Measurements from ENCODE around the gene KLHL3. TPM values are rescaled to one million over a fixed set of nuclear protein-coding genes. Genes with fewer than 3 reads are reported as not detected.

KLHL3 gene
- total and polyA plus RNA-seq, 2 experiments from 2014 or later, result 4.9 to 10.8 TPM

GRCh38 chr5:137657073-137657472, 78.8 kb downstream of the KLHL3 start:
- 0 out of 2 replicates have a peak, but pooled peaks cover 4% of the 10 kb centered on the region for H3K4me1 ChIP-seq (ENCODE audit: insufficient read depth)
- H3K4me2 ChIP-seq, result no peak overlapping the region
- no peak overlapping the region for H3K27ac Mint-ChIP-seq
- ATAC-seq, result no peak
- no peak for DNase-seq (ENCODE audit: low spot score)
- no peak for TF ChIP-seq ZNF462 (CRISPR knock-in tag; IDR thresholded peaks at IDR 0.05)
- no peak for TF ChIP-seq REST (IDR thresholded peaks at IDR 0.05; ENCODE audit: unreplicated experiment)
- no peak for TF ChIP-seq NANOG (IDR thresholded peaks at IDR 0.05; ENCODE audit: borderline replicate concordance)
- TF ChIP-seq ZNF331 (CRISPR knock-in tag; IDR thresholded peaks at IDR 0.05; ENCODE audit: low read depth), result no peak
- TF ChIP-seq EZH2phosphoT487 (IDR thresholded peaks at IDR 0.05; ENCODE audit: unreplicated experiment), result no peak
- no peak for TF ChIP-seq POLR2AphosphoS5 (IDR thresholded peaks at IDR 0.05; ENCODE audit: low read depth)
- no peak for TF ChIP-seq EZH2 (IDR thresholded peaks at IDR 0.05; ENCODE audit: low read depth, unreplicated experiment)
- TF ChIP-seq JUNB (IDR thresholded peaks at IDR 0.05; ENCODE audit: unreplicated experiment), result no peak
- TF ChIP-seq CTCF (conservative IDR thresholded peaks at IDR 0.05; ENCODE audit: low read depth in 2 of 2), result no peak
- no peak for TF ChIP-seq STAT1 (IDR thresholded peaks at IDR 0.05; ENCODE audit: unreplicated experiment)
- no peak for TF ChIP-seq CREB1 (CRISPR knock-in tag; IDR thresholded peaks at IDR 0.05; ENCODE audit: low read depth)
- no peak for TF ChIP-seq ETS1 (IDR thresholded peaks at IDR 0.05)
- TF ChIP-seq ZNF114 (CRISPR knock-in tag; IDR thresholded peaks at IDR 0.05), result no peak
- H3K36me3 ChIP-seq (ENCODE audit: insufficient read depth), result no peaks in the 10 kb centered on the region; the same call in 1 of the 2 replicates
- H3K27me3 Mint-ChIP-seq (ENCODE audit: insufficient read depth, low read depth, poor library complexity), result no peaks in the 10 kb centered on the region
- no peaks in the 10 kb centered on the region for H3K9me2 ChIP-seq (ENCODE audit: insufficient read depth)
- no peak overlapping the region for H3K4me3 Mint-ChIP-seq
- H3K79me2 ChIP-seq (replicated peaks; ENCODE audit: insufficient read depth), result no peaks in the 10 kb centered on the region
- H3K27ac ChIP-seq (ENCODE audit: low read depth), result no peak overlapping the region
- H3K36me3 Mint-ChIP-seq (ENCODE audit: low read depth), result peaks cover 7% of the 10 kb centered on the region; the same call in 1 of the 3 replicates
- no peaks in the 10 kb centered on the region for H3K9me3 Mint-ChIP-seq
- no peaks in the 10 kb centered on the region for H4K20me1 ChIP-seq (replicated peaks; ENCODE audit: insufficient read depth)
- no peaks in the 10 kb centered on the region for H3F3A ChIP-seq (replicated peaks; ENCODE audit: low read depth)
- H3K4me1 Mint-ChIP-seq, result peaks cover 6% of the 10 kb centered on the region; the same call in 2 of the 3 replicates
- H3K27me3 ChIP-seq (ENCODE audit: insufficient read depth), result no peaks in the 10 kb centered on the region
- no peak overlapping the region for H3K4me3 ChIP-seq
- no peak overlapping the region for H2AFZ ChIP-seq

Measured in GM23338 (cell line).